WERI-Rb-1 (cell line): Measurements from ENCODE around the gene PCCB.

Experiments
- DNase-seq: peaks from one replicate; pipeline ENCODE4 v3.0.0-alpha.2; 2020
- H3K27ac ChIP-seq: fragments of 250-450 bp; sonication (Bioruptor Pico); 2 replicates; pipeline ENCODE4 v1.5.1; 2020; ENCODE audit warnings: mild to moderate bottlenecking, moderate library complexity
- H3K27me3 ChIP-seq: fragments of 250-450 bp; sonication (Bioruptor Pico); 2 replicates; pipeline ENCODE4 v1.5.1; 2021; ENCODE audit warnings: mild to moderate bottlenecking, low read depth, moderate library complexity; ENCODE audit not compliant: insufficient read depth, severe bottlenecking
- H3K36me3 ChIP-seq: fragments of 250-450 bp; sonication (Bioruptor Pico); 2 replicates; pipeline ENCODE4 v1.5.1; 2020; ENCODE audit warnings: mild to moderate bottlenecking, moderate library complexity
- H3K4me3 ChIP-seq: 2 replicates; pipeline ENCODE4 v1.5.1; 2011; ENCODE audit warnings: low read depth, mild to moderate bottlenecking, control low read depth, low read length
- H3K9me3 ChIP-seq: fragments of 250-450 bp; sonication (Bioruptor Pico); 2 replicates; pipeline ENCODE4 v1.5.1; 2021; ENCODE audit warnings: mild to moderate bottlenecking, moderate library complexity; ENCODE audit not compliant: severe bottlenecking
- TF ChIP-seq, protein P1 (sequence below): IDR thresholded peaks from 2 replicates; pipeline ENCODE4 v1.5.1; 2011; ENCODE audit warnings: low read depth, mild to moderate bottlenecking, control low read depth, inconsistent platforms, low read length

The PCCB gene

DNA sequence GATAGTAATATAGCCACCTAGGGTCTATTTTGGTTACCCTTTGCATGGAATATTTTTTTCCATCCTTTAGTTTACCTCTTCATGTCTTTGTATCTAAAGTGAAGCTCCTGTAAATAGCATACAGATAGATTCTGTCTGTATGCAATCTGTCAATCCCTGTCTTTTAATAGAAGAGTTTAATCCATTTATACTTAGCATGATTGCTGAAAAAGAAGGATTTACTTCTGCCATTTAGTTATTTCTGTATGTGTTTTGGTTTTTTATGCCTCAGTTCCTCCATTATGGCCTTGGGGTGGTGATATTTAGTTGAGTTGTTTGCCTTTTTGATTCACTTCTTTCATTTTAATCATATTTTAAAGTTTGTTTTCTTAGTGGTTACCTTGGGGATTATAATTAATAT is 29.0 kb downstream of the PCCB start:
- H3K4me3 ChIP-seq, result no peak overlapping the region
- no peaks in the 10 kb centered on the region for H3K27me3 ChIP-seq
- TF ChIP-seq, protein P1, sequence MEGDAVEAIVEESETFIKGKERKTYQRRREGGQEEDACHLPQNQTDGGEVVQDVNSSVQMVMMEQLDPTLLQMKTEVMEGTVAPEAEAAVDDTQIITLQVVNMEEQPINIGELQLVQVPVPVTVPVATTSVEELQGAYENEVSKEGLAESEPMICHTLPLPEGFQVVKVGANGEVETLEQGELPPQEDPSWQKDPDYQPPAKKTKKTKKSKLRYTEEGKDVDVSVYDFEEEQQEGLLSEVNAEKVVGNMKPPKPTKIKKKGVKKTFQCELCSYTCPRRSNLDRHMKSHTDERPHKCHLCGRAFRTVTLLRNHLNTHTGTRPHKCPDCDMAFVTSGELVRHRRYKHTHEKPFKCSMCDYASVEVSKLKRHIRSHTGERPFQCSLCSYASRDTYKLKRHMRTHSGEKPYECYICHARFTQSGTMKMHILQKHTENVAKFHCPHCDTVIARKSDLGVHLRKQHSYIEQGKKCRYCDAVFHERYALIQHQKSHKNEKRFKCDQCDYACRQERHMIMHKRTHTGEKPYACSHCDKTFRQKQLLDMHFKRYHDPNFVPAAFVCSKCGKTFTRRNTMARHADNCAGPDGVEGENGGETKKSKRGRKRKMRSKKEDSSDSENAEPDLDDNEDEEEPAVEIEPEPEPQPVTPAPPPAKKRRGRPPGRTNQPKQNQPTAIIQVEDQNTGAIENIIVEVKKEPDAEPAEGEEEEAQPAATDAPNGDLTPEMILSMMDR, result no peak
- DNase-seq, result no peak
- H3K27ac ChIP-seq, result no peak overlapping the region
- H3K36me3 ChIP-seq, result peaks cover 16% of the 10 kb centered on the region
- H3K9me3 ChIP-seq, result peaks cover 2% of the 10 kb centered on the region

DNA sequence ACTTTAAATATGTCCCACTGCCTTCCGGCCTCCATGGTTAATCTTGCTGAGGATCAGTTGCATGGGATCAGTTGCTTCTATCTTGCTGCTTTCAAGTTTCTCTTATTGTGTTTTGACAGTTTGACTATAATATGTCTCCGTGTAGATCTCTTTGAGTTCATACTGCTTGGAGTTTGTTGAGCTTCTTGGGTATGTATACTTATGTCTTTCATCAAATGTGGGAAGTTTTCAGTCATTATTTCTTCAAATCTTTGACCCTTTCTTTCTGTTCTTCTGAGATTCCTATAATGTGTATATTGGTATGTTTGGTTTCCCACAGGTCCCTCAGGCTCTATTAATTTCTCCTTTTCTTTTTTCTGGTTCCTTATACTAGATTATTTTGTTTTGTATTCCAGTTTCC is 30.8 kb downstream of the PCCB start:
- TF ChIP-seq, protein P1, result no peak
- Histone ChIP-seq H3K27ac (no peak overlapping the region), H3K9me3 (peaks cover 2% of the 10 kb centered on the region), H3K36me3 (peaks cover 24% of the 10 kb centered on the region), H3K27me3 (no peaks in the 10 kb centered on the region), H3K4me3 (no peak overlapping the region)
- DNase-seq, result no peak

DNA sequence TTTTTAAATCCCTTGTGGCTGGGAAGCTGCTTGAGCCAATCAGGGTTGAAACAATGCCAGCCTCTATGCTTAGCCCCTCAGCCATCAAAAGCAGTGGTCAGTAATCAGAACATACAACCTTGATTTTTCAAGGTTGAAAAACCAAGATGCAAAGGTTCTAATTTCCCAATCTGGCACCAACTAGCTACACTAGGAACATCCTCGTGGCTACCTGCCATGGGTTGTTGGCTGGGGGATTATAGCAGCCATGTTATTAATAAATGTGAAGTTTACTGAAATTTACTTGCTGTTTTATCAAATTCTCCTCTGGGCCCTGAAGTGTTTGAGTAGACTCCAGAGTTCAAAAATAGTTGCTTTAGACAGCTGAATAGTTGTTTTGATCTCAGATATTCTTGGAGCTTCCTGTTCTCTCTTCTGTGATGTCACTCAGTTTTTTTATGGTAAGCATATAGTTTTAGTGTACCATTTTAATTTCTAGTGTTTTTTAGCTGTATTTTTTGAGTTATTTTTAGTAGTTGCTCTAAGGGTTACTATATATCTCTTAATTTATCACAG is 31.9 kb downstream of the PCCB start:
- H3K9me3 ChIP-seq, result peaks cover 2% of the 10 kb centered on the region
- DNase-seq, result no peak
- H3K4me3 ChIP-seq, result no peak overlapping the region
- TF ChIP-seq, protein P1, result no peak
- H3K36me3 ChIP-seq, result peaks cover 29% of the 10 kb centered on the region
- no peaks in the 10 kb centered on the region for H3K27me3 ChIP-seq
- no peak overlapping the region for H3K27ac ChIP-seq

DNA sequence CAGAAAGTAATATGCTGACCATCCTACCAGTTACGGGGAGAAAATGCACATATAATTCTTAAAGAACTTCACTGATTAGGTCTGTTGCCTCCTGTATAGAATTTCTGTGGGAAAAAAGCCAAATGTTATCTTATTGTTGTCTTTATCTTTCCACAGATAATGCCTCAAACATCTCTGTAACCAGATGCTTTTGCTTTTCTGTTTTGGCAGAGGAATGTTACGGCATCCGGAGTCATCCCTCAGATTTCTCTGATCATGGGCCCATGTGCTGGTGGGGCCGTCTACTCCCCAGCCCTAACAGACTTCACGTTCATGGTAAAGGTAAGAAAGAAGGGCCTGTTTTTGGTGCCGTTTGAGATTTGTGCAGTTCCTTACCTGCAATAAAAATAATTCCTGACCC is 33.5 kb downstream of the PCCB start:
- TF ChIP-seq, protein P1, result no peak
- no peak for DNase-seq
- no peaks in the 10 kb centered on the region for H3K27me3 ChIP-seq
- H3K9me3 ChIP-seq, result peaks cover 2% of the 10 kb centered on the region
- H3K4me3 ChIP-seq, result no peak overlapping the region
- peaks cover 26% of the 10 kb centered on the region for H3K36me3 ChIP-seq
- H3K27ac ChIP-seq, result no peak overlapping the region

DNA sequence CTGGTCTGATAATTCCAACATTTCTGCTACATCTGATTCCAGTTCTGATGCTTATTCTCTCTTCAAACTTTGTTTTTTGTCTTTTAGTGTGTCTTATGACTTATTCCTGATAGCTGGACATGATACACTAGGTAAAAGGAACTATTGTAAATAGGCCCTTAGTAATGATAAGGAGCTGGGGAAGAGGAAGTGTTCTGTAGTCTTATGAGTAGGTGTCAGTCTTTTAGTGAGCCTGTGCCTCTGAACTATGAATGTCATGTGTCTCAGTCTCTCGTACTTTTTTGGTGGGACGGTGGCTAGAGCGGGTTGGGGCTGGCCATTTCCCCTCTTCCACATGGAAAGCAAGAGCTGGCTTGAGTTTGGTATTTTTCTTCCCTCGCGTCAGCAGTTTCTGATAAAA is 41.2 kb downstream of the PCCB start:
- no peaks in the 10 kb centered on the region for H3K9me3 ChIP-seq
- peaks cover 33% of the 10 kb centered on the region for H3K36me3 ChIP-seq
- no peaks in the 10 kb centered on the region for H3K27me3 ChIP-seq
- no peak overlapping the region for H3K4me3 ChIP-seq
- no peak for DNase-seq
- no peak overlapping the region for H3K27ac ChIP-seq
- TF ChIP-seq, protein P1, result no peak

DNA sequence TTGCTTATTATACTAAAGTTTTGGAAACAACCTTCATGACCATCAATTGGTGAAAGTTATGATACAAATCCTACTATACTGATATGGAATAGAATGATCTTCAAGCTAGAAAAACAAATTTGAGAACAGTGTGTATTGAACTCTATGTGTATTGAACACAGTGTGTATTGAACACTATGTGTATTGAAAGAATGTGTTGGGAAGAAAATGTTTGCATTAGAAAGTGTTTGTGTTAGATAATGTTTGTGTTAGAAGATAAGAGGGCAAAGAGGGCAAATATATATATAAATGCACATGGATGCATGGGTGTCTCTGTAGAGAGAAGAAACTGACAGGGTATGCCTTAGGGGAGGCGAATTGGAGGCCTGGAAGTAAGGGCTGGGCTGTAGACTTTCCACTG is 42.4 kb downstream of the PCCB start:
- Histone ChIP-seq H3K36me3 (peaks cover 29% of the 10 kb centered on the region), H3K27ac (no peak overlapping the region), H3K9me3 (no peaks in the 10 kb centered on the region), H3K27me3 (no peaks in the 10 kb centered on the region), H3K4me3 (no peak overlapping the region)
- TF ChIP-seq, protein P1, result no peak
- no peak for DNase-seq
